ENCODE measurements around the gene SPECC1. TPM values are rescaled to one million over a fixed set of nuclear protein-coding genes. Genes with fewer than 3 reads are reported as not detected.
"Not testable (repeated sequence)": the region's sequence is repeated elsewhere in the genome, so short reads cannot be mapped to it uniquely, and the experiment has no call there.

The SPECC1 gene
- total RNA-seq, 1 experiment from 2014 or later = 128 TPM

DNA sequence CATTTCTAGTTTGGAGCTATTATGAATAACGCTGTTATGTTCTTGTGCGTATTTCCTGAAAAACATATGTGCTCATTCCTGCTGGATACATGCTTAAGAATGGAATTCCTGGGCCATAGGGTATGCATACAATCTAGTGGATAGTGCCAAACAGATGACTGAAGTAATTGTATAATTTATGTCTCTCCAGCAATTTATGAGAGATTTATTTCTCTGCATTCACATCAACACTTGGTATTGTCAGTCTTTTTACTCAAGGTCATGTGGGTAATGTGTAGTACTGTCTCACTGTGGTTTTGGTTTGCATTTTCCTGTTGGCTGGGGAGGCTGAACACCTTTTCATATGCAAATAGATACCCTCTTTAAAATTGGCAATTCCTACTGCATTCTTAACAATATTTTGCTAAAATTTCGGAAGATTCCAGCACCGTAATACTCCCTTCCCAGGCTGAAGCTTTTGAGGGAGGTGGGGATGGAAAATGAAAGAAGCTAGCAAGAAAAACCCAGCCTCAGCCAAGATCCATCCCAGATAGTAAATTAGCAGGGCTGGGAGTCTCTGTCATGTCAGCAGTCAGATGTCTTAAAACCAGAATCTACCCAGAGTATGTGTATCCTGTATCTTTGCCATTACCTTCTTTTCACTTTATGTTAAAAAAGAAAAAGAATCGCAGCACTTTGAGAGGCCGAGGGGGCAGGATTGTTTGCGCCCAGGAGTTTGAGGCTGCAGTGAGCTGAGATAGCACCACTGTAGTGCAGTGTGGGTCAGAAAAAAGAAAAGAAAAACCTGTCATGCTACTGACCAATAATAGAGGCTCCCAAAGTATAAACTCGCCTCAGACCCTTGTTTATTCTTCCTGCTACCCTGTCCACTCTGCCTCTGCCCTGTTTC, 253.3 kb downstream of the SPECC1 start:
- H4K20me1 ChIP-seq (ENCODE audit: insufficient read depth) = no peaks in the 10 kb centered on the region
- DNase-seq = no peak
- CTCF ChIA-PET = no interaction called here
- BruUV-seq (replicated peaks) = no TSS peak
- no peaks in the 10 kb centered on the region for H3K27me3 ChIP-seq (ENCODE audit: insufficient read depth, low read depth)
- no peaks in the 10 kb centered on the region for H3F3A ChIP-seq (ENCODE audit: insufficient read depth, low read depth)
- H3K9me2 ChIP-seq (ENCODE audit: insufficient read depth) = no peaks in the 10 kb centered on the region
- no peaks in the 10 kb centered on the region for H3K9me3 ChIP-seq (ENCODE audit: insufficient read depth, low read depth)
- H3K27ac ChIP-seq = no peak overlapping the region
- H3K36me3 ChIP-seq (ENCODE audit: low read depth) = peaks cover 16% of the 10 kb centered on the region
- H2AFZ ChIP-seq = no peak overlapping the region
- H3K4me2 ChIP-seq = no peak overlapping the region
- no peaks in the 10 kb centered on the region for H3K4me1 ChIP-seq (replicated peaks; ENCODE audit: insufficient read depth)
- TF ChIP-seq, protein P1, sequence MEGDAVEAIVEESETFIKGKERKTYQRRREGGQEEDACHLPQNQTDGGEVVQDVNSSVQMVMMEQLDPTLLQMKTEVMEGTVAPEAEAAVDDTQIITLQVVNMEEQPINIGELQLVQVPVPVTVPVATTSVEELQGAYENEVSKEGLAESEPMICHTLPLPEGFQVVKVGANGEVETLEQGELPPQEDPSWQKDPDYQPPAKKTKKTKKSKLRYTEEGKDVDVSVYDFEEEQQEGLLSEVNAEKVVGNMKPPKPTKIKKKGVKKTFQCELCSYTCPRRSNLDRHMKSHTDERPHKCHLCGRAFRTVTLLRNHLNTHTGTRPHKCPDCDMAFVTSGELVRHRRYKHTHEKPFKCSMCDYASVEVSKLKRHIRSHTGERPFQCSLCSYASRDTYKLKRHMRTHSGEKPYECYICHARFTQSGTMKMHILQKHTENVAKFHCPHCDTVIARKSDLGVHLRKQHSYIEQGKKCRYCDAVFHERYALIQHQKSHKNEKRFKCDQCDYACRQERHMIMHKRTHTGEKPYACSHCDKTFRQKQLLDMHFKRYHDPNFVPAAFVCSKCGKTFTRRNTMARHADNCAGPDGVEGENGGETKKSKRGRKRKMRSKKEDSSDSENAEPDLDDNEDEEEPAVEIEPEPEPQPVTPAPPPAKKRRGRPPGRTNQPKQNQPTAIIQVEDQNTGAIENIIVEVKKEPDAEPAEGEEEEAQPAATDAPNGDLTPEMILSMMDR (conservative IDR thresholded peaks at IDR 0.05) = no peak
- no peak for TF ChIP-seq EZH2 (IDR thresholded peaks at IDR 0.05; ENCODE audit: low read depth)
- no peaks in the 10 kb centered on the region for H3K79me2 ChIP-seq (ENCODE audit: low read depth)
- H3K4me3 ChIP-seq = no peak overlapping the region
- intact Hi-C loops (cut with micrococcal nuclease; ENCODE audit: unreplicated experiment) = no loop called here
- POLR2A ChIA-PET (ENCODE audit: unreplicated experiment) = no interaction called here

DNA sequence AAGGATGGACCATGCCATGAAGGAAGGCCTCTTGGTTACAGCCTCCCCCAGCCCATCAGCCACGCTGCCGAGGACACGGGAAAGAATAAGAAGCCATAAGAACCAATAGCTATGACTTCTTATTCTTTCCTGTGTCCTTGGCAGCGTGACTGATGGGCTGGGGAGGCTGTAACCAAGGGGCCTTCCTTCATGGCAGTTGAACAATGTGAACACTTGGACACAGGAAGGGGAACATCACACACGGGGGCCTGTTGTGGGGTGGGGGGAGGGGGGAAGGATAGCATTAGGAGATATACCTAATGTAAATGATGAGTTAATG, 253.9 kb downstream of the SPECC1 start:
- BruUV-seq (replicated peaks); H3K79me2 ChIP-seq (ENCODE audit: low read depth); H2AFZ ChIP-seq; H3K9me3 ChIP-seq (ENCODE audit: insufficient read depth, low read depth); H3F3A ChIP-seq (ENCODE audit: insufficient read depth, low read depth); H3K4me1 ChIP-seq (replicated peaks; ENCODE audit: insufficient read depth); H3K27me3 ChIP-seq (ENCODE audit: insufficient read depth, low read depth); H3K4me3 ChIP-seq; CTCF ChIA-PET; POLR2A ChIA-PET (ENCODE audit: unreplicated experiment); H4K20me1 ChIP-seq (ENCODE audit: insufficient read depth); intact Hi-C loops (cut with micrococcal nuclease; ENCODE audit: unreplicated experiment); DNase-seq; H3K9me2 ChIP-seq (ENCODE audit: insufficient read depth); H3K4me2 ChIP-seq; H3K27ac ChIP-seq: not testable (repeated sequence)
- peaks cover 11% of the 10 kb centered on the region for H3K36me3 ChIP-seq (ENCODE audit: low read depth)

DNA sequence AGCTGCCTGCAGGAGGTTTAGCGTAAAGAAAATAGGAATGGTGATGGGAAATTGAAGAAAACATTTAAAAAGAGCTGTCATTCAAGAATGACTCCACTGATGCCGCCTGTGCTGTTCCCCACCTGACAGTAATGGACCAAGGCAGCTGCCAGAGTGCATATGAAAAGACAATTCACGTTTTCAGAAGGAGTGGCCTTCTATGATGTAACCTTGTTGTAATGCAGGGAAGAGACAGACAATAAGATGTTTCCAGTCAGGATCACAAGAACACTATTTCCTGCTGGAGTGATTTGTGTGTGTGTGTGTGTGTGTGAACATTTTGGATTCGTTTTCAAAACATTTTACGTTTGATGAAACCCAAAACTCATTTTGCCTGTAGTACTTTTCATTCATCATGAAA, 254.4 kb downstream of the SPECC1 start:
- H2AFZ ChIP-seq = no peak overlapping the region
- H3F3A ChIP-seq (ENCODE audit: insufficient read depth, low read depth) = no peaks in the 10 kb centered on the region
- BruUV-seq (replicated peaks) = no TSS peak
- no peak overlapping the region for H3K27ac ChIP-seq
- no peaks in the 10 kb centered on the region for H3K27me3 ChIP-seq (ENCODE audit: insufficient read depth, low read depth)
- no peaks in the 10 kb centered on the region for H4K20me1 ChIP-seq (ENCODE audit: insufficient read depth)
- no peak for DNase-seq
- ChIA-PET CTCF (no interaction called here), POLR2A (ENCODE audit: unreplicated experiment) (no interaction called here)
- no peaks in the 10 kb centered on the region for H3K4me1 ChIP-seq (replicated peaks; ENCODE audit: insufficient read depth)
- intact Hi-C loops (cut with micrococcal nuclease; ENCODE audit: unreplicated experiment) = no loop called here
- H3K36me3 ChIP-seq (ENCODE audit: low read depth) = peaks cover 6% of the 10 kb centered on the region
- H3K9me2 ChIP-seq (ENCODE audit: insufficient read depth) = no peaks in the 10 kb centered on the region
- no peak for TF ChIP-seq EZH2 (IDR thresholded peaks at IDR 0.05; ENCODE audit: low read depth)
- TF ChIP-seq, protein P1 (conservative IDR thresholded peaks at IDR 0.05) = no peak
- no peaks in the 10 kb centered on the region for H3K9me3 ChIP-seq (ENCODE audit: insufficient read depth, low read depth)
- H3K4me2 ChIP-seq = no peak overlapping the region
- no peaks in the 10 kb centered on the region for H3K79me2 ChIP-seq (ENCODE audit: low read depth)
- H3K4me3 ChIP-seq = no peak overlapping the region

DNA sequence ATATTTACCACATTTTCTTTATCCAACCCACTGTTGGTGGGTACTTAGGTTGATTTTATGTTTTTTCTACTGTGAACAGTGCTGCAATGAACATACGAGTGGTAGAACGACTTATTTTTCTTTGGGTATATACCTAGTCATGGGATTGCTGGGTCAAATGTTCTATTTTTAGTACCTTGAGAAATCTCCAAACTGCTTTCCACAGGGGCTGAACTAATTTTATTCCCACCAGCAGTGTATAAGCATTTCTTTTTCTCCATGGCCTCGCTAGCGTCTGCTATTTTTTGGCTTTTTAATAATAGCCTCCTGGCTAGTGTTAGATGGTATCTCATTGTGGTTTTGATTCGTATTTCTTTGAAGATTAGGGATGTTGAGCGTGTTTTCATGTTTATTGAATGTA, 255.8 kb downstream of the SPECC1 start:
- no peak overlapping the region for H3K4me3 ChIP-seq
- ChIA-PET POLR2A (ENCODE audit: unreplicated experiment) (no interaction called here), CTCF (no interaction called here)
- no peaks in the 10 kb centered on the region for H3K27me3 ChIP-seq (ENCODE audit: insufficient read depth, low read depth)
- TF ChIP-seq, protein P1 (conservative IDR thresholded peaks at IDR 0.05) = no peak
- no peak for TF ChIP-seq EZH2 (IDR thresholded peaks at IDR 0.05; ENCODE audit: low read depth)
- intact Hi-C loops (cut with micrococcal nuclease; ENCODE audit: unreplicated experiment) = no loop called here
- H3K27ac ChIP-seq = no peak overlapping the region
- H3K36me3 ChIP-seq (ENCODE audit: low read depth) = no peaks in the 10 kb centered on the region; the same call in none of the 2 replicates
- no peak for DNase-seq
- no peak overlapping the region for H3K4me2 ChIP-seq
- no TSS peak for BruUV-seq (replicated peaks)
- no peaks in the 10 kb centered on the region for H3K9me3 ChIP-seq (ENCODE audit: insufficient read depth, low read depth)
- H2AFZ ChIP-seq = no peak overlapping the region
- H3F3A ChIP-seq (ENCODE audit: insufficient read depth, low read depth) = no peaks in the 10 kb centered on the region
- no peaks in the 10 kb centered on the region for H3K4me1 ChIP-seq (replicated peaks; ENCODE audit: insufficient read depth)
- H3K79me2 ChIP-seq (ENCODE audit: low read depth) = no peaks in the 10 kb centered on the region
- no peaks in the 10 kb centered on the region for H3K9me2 ChIP-seq (ENCODE audit: insufficient read depth)
- no peaks in the 10 kb centered on the region for H4K20me1 ChIP-seq (ENCODE audit: insufficient read depth)

All from PC-9 (cell line).